ENCODE data around the gene PDE4B. TPM values are rescaled to one million over a fixed set of nuclear protein-coding genes. Genes with fewer than 3 reads are reported as not detected.

The PDE4B gene
- total RNA-seq, 1 experiment from 2014 or later: not detected

- H3K27me3 ChIP-seq (replicated peaks; ENCODE audit: control insufficient read depth, insufficient read depth, low read length): no peaks in the 10 kb centered on the region
- H3K9me3 Mint-ChIP-seq (ENCODE audit: unreplicated experiment): no peaks in the 10 kb centered on the region
- no peak overlapping the region for H3K4me3 Mint-ChIP-seq (ENCODE audit: unreplicated experiment)
- H3K36me3 ChIP-seq (ENCODE audit: control insufficient read depth, insufficient read depth, low read length): no peaks in the 10 kb centered on the region
- H3K4me1 ChIP-seq: no peaks in the 10 kb centered on the region
- CTCF ChIA-PET: no interaction called here
- BruUV-seq (replicated peaks): no TSS peak
- intact Hi-C loops (cut with micrococcal nuclease; ENCODE audit: unreplicated experiment): no loop called here
- no peaks in the 10 kb centered on the region for H3K36me3 Mint-ChIP-seq (ENCODE audit: insufficient read depth, unreplicated experiment)
- H3K27me3 Mint-ChIP-seq (ENCODE audit: insufficient read depth, unreplicated experiment): peaks cover 2% of the 10 kb centered on the region
- DNase-seq: no peak
- no peak overlapping the region for H3K27ac Mint-ChIP-seq (ENCODE audit: unreplicated experiment)
- no peak for TF ChIP-seq CTCF (IDR thresholded peaks at IDR 0.05; ENCODE audit: insufficient read depth in 1 of 2, low read depth in 1 of 2, low read length in 1 of 2, severe bottlenecking in 1 of 2, unreplicated experiment in 1 of 2)
- no peak overlapping the region for H3K4me3 ChIP-seq (ENCODE audit: low read depth, low read length)
- no peaks in the 10 kb centered on the region for H3K9me3 ChIP-seq
- H3K4me1 Mint-ChIP-seq (ENCODE audit: low read depth, unreplicated experiment): no peaks in the 10 kb centered on the region
- POLR2A ChIA-PET: no interaction called here
These were observed 160.0 kb downstream of the PDE4B start for GRCh38 chr1:65952696-65953095.

DNA sequence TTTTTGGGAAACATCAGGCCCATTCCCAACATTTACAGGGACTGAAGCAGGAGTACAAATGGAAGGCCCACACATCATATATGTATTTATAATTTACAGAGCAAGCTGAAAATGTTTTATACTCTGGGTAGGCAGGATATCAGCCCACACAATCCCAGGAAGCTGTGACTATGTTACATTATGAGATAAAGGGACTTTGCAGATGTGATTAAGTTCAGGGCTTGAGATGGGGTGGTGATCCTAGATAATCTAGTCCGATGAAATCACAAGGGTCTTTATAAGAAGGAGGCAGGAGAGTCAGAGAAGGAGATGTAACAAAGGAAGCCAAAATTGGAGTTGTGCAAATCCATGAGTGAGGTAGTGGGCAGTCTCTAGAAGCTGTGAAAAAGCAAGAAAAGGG is 160.5 kb downstream of the PDE4B start:
- Histone ChIP-seq H3K27me3 (replicated peaks; ENCODE audit: control insufficient read depth, insufficient read depth, low read length) (no peaks in the 10 kb centered on the region), H3K4me1 (no peaks in the 10 kb centered on the region), H3K4me3 (ENCODE audit: low read depth, low read length) (no peak overlapping the region), H3K9me3 (no peaks in the 10 kb centered on the region), H3K36me3 (ENCODE audit: control insufficient read depth, insufficient read depth, low read length) (no peaks in the 10 kb centered on the region)
- no TSS peak for BruUV-seq (replicated peaks)
- no peaks in the 10 kb centered on the region for H3K4me1 Mint-ChIP-seq (ENCODE audit: low read depth, unreplicated experiment)
- CTCF ChIA-PET: no interaction called here
- no peak for TF ChIP-seq CTCF (IDR thresholded peaks at IDR 0.05; ENCODE audit: insufficient read depth in 1 of 2, low read depth in 1 of 2, low read length in 1 of 2, severe bottlenecking in 1 of 2, unreplicated experiment in 1 of 2)
- POLR2A ChIA-PET: no interaction called here
- H3K27ac Mint-ChIP-seq (ENCODE audit: unreplicated experiment): no peak overlapping the region
- no peak for DNase-seq
- no peaks in the 10 kb centered on the region for H3K9me3 Mint-ChIP-seq (ENCODE audit: unreplicated experiment)
- H3K36me3 Mint-ChIP-seq (ENCODE audit: insufficient read depth, unreplicated experiment): no peaks in the 10 kb centered on the region
- H3K27me3 Mint-ChIP-seq (ENCODE audit: insufficient read depth, unreplicated experiment): peaks cover 2% of the 10 kb centered on the region
- H3K4me3 Mint-ChIP-seq (ENCODE audit: unreplicated experiment): no peak overlapping the region
- intact Hi-C loops (cut with micrococcal nuclease; ENCODE audit: unreplicated experiment): no loop called here

- Mint-ChIP-seq H3K27ac (ENCODE audit: unreplicated experiment) (no peak overlapping the region), H3K4me3 (ENCODE audit: unreplicated experiment) (no peak overlapping the region), H3K9me3 (ENCODE audit: unreplicated experiment) (no peaks in the 10 kb centered on the region), H3K27me3 (ENCODE audit: insufficient read depth, unreplicated experiment) (peaks cover 2% of the 10 kb centered on the region), H3K4me1 (ENCODE audit: low read depth, unreplicated experiment) (no peaks in the 10 kb centered on the region), H3K36me3 (ENCODE audit: insufficient read depth, unreplicated experiment) (no peaks in the 10 kb centered on the region)
- POLR2A ChIA-PET: no interaction called here
- no TSS peak for BruUV-seq (replicated peaks)
- CTCF ChIA-PET: no interaction called here
- TF ChIP-seq CTCF (IDR thresholded peaks at IDR 0.05; ENCODE audit: insufficient read depth in 1 of 2, low read depth in 1 of 2, low read length in 1 of 2, severe bottlenecking in 1 of 2, unreplicated experiment in 1 of 2): no peak
- intact Hi-C loops (cut with micrococcal nuclease; ENCODE audit: unreplicated experiment): loop anchor here (5.0 kb wide), 1 partner anchor 547 kb away; no protein-coding TSS in a partner anchor
- Histone ChIP-seq H3K9me3 (no peaks in the 10 kb centered on the region), H3K4me3 (ENCODE audit: low read depth, low read length) (no peak overlapping the region), H3K4me1 (no peaks in the 10 kb centered on the region), H3K27me3 (replicated peaks; ENCODE audit: control insufficient read depth, insufficient read depth, low read length) (no peaks in the 10 kb centered on the region), H3K36me3 (ENCODE audit: control insufficient read depth, insufficient read depth, low read length) (no peaks in the 10 kb centered on the region)
- DNase-seq: no peak
These were observed 162.4 kb downstream of the PDE4B start for GRCh38 chr1:65955071-65955470.
